WTC11 (cell line): ENCODE measurements around the gene CNTNAP2. TPM values are rescaled to one million over a fixed set of nuclear protein-coding genes. Genes with fewer than 3 reads are reported as not detected.

ENCODE experiments used
- ATAC-seq: fragments of 200-7000 bp; cut with Tn5 transposase; 2 replicates; pipeline ENCODE4 v1.10.0; 2021; ENCODE audit warnings: mild to moderate bottlenecking, moderate library complexity
- CTCF ChIA-PET: fragments of 300-600 bp; sonication (Branson Sonifier 250); formaldehyde crosslinking; loops from one replicate; lab custom pipeline; 2021; ENCODE audit warnings: antibody characterized with exemption; lab: Charles Lee
- POLR2A ChIA-PET: fragments of 350-600 bp; sonication (Branson Sonifier 250); formaldehyde crosslinking; loops from one replicate; lab custom pipeline; 2021; ENCODE audit warnings: antibody characterized with exemption; lab: Charles Lee
- DNase-seq: peaks from one replicate; pipeline ENCODE4 v3.0.0; 2021; ENCODE audit warnings: low spot score
- H3K27ac Mint-ChIP-seq: 2 replicates; pipeline ENCODE4 v1.8.0; 2021; ENCODE audit warnings: mixed read lengths
- H3K27me3 Mint-ChIP-seq: 2 replicates; pipeline ENCODE4 v1.8.0; 2021; ENCODE audit warnings: low read depth, mild to moderate bottlenecking, moderate library complexity, mixed read lengths
- H3K36me3 Mint-ChIP-seq: 2 replicates; pipeline ENCODE4 v1.8.0; 2021; ENCODE audit warnings: mixed read lengths
- H3K4me1 Mint-ChIP-seq: 2 replicates; pipeline ENCODE4 v1.8.0; 2022; ENCODE audit warnings: mixed read lengths
- H3K4me3 Mint-ChIP-seq: 2 replicates; pipeline ENCODE4 v1.8.0; 2021; ENCODE audit warnings: mild to moderate bottlenecking, moderate library complexity, mixed read lengths
- H3K9me3 Mint-ChIP-seq: 2 replicates; pipeline ENCODE4 v1.8.0; 2021; ENCODE audit warnings: mixed read lengths
- CDX4 ChIP-seq: fragments of 250-450 bp; sonication (Bioruptor Pico); IDR thresholded peaks from 2 replicates; pipeline ENCODE4 v1.9.0; 2021; ENCODE audit warnings: moderate library complexity, mild to moderate bottlenecking, inconsistent platforms, borderline replicate concordance
- CREB1 ChIP-seq: sonication (generic); formaldehyde crosslinking; IDR thresholded peaks from 2 replicates; pipeline ENCODE4 v1.8.0; 2023; ENCODE audit warnings: mild to moderate bottlenecking, missing genetic modification reagents
- E2F1 ChIP-seq: sonication (generic); formaldehyde crosslinking; IDR thresholded peaks from 2 replicates; pipeline ENCODE4 v1.8.0; 2022; ENCODE audit warnings: mild to moderate bottlenecking, missing genetic modification reagents
- ELF4 ChIP-seq: sonication (generic); formaldehyde crosslinking; IDR thresholded peaks from 2 replicates; pipeline ENCODE4 v1.8.1; 2022; ENCODE audit warnings: low read depth, mild to moderate bottlenecking, moderate library complexity, missing genetic modification reagents
- EMX1 ChIP-seq: fragments of 250-450 bp; sonication (Bioruptor Pico); IDR thresholded peaks from 2 replicates; pipeline ENCODE4 v1.8.0; 2021; ENCODE audit warnings: mild to moderate bottlenecking
- ESRRA ChIP-seq: sonication (generic); formaldehyde crosslinking; IDR thresholded peaks from 2 replicates; pipeline ENCODE4 v1.8.1; 2022; ENCODE audit warnings: mild to moderate bottlenecking, missing genetic modification reagents, borderline replicate concordance
- FOXJ3 ChIP-seq: sonication (generic); formaldehyde crosslinking; IDR thresholded peaks from 2 replicates; pipeline ENCODE4 v1.9.0; 2021; ENCODE audit warnings: missing genetic modification reagents, mild to moderate bottlenecking, borderline replicate concordance
- FOXP1 ChIP-seq: sonication (generic); formaldehyde crosslinking; IDR thresholded peaks from 2 replicates; pipeline ENCODE4 v1.8.0; 2022; ENCODE audit warnings: missing genetic modification reagents, mild to moderate bottlenecking, moderate library complexity, borderline replicate concordance
- GRHL2 ChIP-seq: fragments of 250-450 bp; sonication (Bioruptor Pico); IDR thresholded peaks from 2 replicates; pipeline ENCODE4 v1.8.0; 2022; ENCODE audit warnings: mild to moderate bottlenecking, moderate library complexity; ENCODE audit not compliant: insufficient replicate concordance, severe bottlenecking
- HMGXB4 ChIP-seq: sonication (generic); formaldehyde crosslinking; IDR thresholded peaks from 2 replicates; pipeline ENCODE4 v1.8.1; 2023; ENCODE audit warnings: mild to moderate bottlenecking, moderate library complexity, missing genetic modification reagents
- JUN ChIP-seq: sonication (generic); formaldehyde crosslinking; IDR thresholded peaks from 2 replicates; pipeline ENCODE4 v1.8.0; 2023; ENCODE audit warnings: mild to moderate bottlenecking, missing genetic modification reagents
- MXD4 ChIP-seq: fragments of 250-450 bp; sonication (Bioruptor Pico); IDR thresholded peaks from 2 replicates; pipeline ENCODE4 v1.8.0; 2021; ENCODE audit warnings: mild to moderate bottlenecking, moderate library complexity, borderline replicate concordance
- NFE2L1 ChIP-seq: sonication (generic); formaldehyde crosslinking; IDR thresholded peaks from 2 replicates; pipeline ENCODE4 v1.8.1; 2023; ENCODE audit warnings: missing genetic modification reagents
- NFYB ChIP-seq: sonication (generic); formaldehyde crosslinking; conservative IDR thresholded peaks from 2 replicates; pipeline ENCODE4 v1.8.0; 2022; ENCODE audit warnings: low read depth, missing genetic modification reagents
- NR3C1 ChIP-seq: sonication (generic); formaldehyde crosslinking; conservative IDR thresholded peaks from 2 replicates; pipeline ENCODE4 v1.8.1; 2023; ENCODE audit warnings: low read depth, mild to moderate bottlenecking, missing genetic modification reagents
- PRDM15 ChIP-seq: sonication (generic); formaldehyde crosslinking; IDR thresholded peaks from 2 replicates; pipeline ENCODE4 v1.8.0; 2022; ENCODE audit warnings: missing genetic modification reagents
- PREB ChIP-seq: sonication (generic); formaldehyde crosslinking; IDR thresholded peaks from 2 replicates; pipeline ENCODE4 v1.8.1; 2022; ENCODE audit warnings: mild to moderate bottlenecking, missing genetic modification reagents, moderate library complexity, borderline replicate concordance
- RELA ChIP-seq: sonication (generic); formaldehyde crosslinking; IDR thresholded peaks from 2 replicates; pipeline ENCODE4 v1.8.1; 2022; ENCODE audit warnings: missing genetic modification reagents, mild to moderate bottlenecking, borderline replicate concordance
- SMAD4 ChIP-seq: sonication (generic); formaldehyde crosslinking; IDR thresholded peaks from 2 replicates; pipeline ENCODE4 v1.8.0; 2022; ENCODE audit warnings: mild to moderate bottlenecking, missing genetic modification reagents
- USF1 ChIP-seq: sonication (generic); formaldehyde crosslinking; IDR thresholded peaks from 2 replicates; pipeline ENCODE4 v1.8.0; 2022; ENCODE audit warnings: mild to moderate bottlenecking, missing genetic modification reagents
- ZBTB43 ChIP-seq: sonication (generic); formaldehyde crosslinking; IDR thresholded peaks from 2 replicates; pipeline ENCODE4 v1.8.1; 2023; ENCODE audit warnings: mild to moderate bottlenecking, missing genetic modification reagents
- ZNF396 ChIP-seq: fragments of 250-450 bp; sonication (Bioruptor Pico); IDR thresholded peaks from 2 replicates; pipeline ENCODE4 v1.8.0; 2021; ENCODE audit warnings: mild to moderate bottlenecking, moderate library complexity, borderline replicate concordance
- total RNA-seq: library from RNA; stranded (reverse); gene quantifications from 3 replicates; pipeline ENCODE4 v1.2.3, GENCODE V29; 2021

CNTNAP2 gene
- total RNA-seq, 1 experiment from 2014 or later: 63.8 TPM

- TF ChIP-seq ZNF396 (CRISPR knock-in tag) (no peak), PRDM15 (no peak), ZBTB43 (CRISPR knock-in tag) (no peak), NR3C1 (CRISPR knock-in tag) (no peak), RELA (no peak), HMGXB4 (CRISPR knock-in tag) (no peak)
These were observed 566.8 kb downstream of the CNTNAP2 start (continued) for GRCh38 chr7:146683439-146683838.

- Mint-ChIP-seq H3K4me1 (0 out of 2 replicates have a peak, but pooled peaks cover 10% of the 10 kb centered on the region), H3K4me3 (no peak overlapping the region), H3K27ac (no peak overlapping the region), H3K9me3 (no peaks in the 10 kb centered on the region), H3K36me3 (no peaks in the 10 kb centered on the region), H3K27me3 (no peaks in the 10 kb centered on the region)
- DNase-seq (no peak), ATAC-seq (no peak)
- CTCF ChIA-PET: no interaction called here
- no peak for TF ChIP-seq SMAD4 (CRISPR knock-in tag)
- POLR2A ChIA-PET: no interaction called here
These were observed 574.4 kb downstream of the CNTNAP2 start for GRCh38 chr7:146690987-146691386.

- H3K4me3 Mint-ChIP-seq: no peak overlapping the region
- TF ChIP-seq NFYB (CRISPR knock-in tag): no peak
- no peak for TF ChIP-seq USF1 (CRISPR knock-in tag)
- no peak for TF ChIP-seq SMAD4 (CRISPR knock-in tag)
- no peak for TF ChIP-seq JUN
- TF ChIP-seq CREB1: no peak
- no peak for TF ChIP-seq NFE2L1 (CRISPR knock-in tag)
- TF ChIP-seq ELF4 (CRISPR knock-in tag): no peak
- TF ChIP-seq MXD4: no peak
- no peak for TF ChIP-seq FOXJ3 (CRISPR knock-in tag)
- no peak for TF ChIP-seq FOXP1 (CRISPR knock-in tag)
- no peak for TF ChIP-seq GRHL2 (CRISPR knock-in tag)
- TF ChIP-seq CDX4 (CRISPR knock-in tag): no peak
- no peak for TF ChIP-seq EMX1 (CRISPR knock-in tag)
- no peak for TF ChIP-seq ESRRA
- no peak for TF ChIP-seq PREB
- TF ChIP-seq E2F1 (CRISPR knock-in tag): no peak
- no peaks in the 10 kb centered on the region for H3K36me3 Mint-ChIP-seq
- H3K9me3 Mint-ChIP-seq: no peaks in the 10 kb centered on the region
- no peaks in the 10 kb centered on the region for H3K4me1 Mint-ChIP-seq
- H3K27me3 Mint-ChIP-seq: no peaks in the 10 kb centered on the region
- H3K27ac Mint-ChIP-seq: no peak overlapping the region
- DNase-seq (no peak), ATAC-seq (no peak)
- POLR2A ChIA-PET: no interaction called here
- CTCF ChIA-PET: interaction anchor here (0.6 kb wide), 1 partner anchor 1594 kb away, joined by 3 read pairs; no protein-coding TSS in a partner anchor
These were observed 582.5 kb downstream of the CNTNAP2 start for GRCh38 chr7:146698995-146699610.
